ENCODE results near the gene BCAS3. TPM values are rescaled to one million over a fixed set of nuclear protein-coding genes. Genes with fewer than 3 reads are reported as not detected.

The BCAS3 gene
- polyA plus RNA-seq, 1 experiment, result 17.5 TPM

DNA sequence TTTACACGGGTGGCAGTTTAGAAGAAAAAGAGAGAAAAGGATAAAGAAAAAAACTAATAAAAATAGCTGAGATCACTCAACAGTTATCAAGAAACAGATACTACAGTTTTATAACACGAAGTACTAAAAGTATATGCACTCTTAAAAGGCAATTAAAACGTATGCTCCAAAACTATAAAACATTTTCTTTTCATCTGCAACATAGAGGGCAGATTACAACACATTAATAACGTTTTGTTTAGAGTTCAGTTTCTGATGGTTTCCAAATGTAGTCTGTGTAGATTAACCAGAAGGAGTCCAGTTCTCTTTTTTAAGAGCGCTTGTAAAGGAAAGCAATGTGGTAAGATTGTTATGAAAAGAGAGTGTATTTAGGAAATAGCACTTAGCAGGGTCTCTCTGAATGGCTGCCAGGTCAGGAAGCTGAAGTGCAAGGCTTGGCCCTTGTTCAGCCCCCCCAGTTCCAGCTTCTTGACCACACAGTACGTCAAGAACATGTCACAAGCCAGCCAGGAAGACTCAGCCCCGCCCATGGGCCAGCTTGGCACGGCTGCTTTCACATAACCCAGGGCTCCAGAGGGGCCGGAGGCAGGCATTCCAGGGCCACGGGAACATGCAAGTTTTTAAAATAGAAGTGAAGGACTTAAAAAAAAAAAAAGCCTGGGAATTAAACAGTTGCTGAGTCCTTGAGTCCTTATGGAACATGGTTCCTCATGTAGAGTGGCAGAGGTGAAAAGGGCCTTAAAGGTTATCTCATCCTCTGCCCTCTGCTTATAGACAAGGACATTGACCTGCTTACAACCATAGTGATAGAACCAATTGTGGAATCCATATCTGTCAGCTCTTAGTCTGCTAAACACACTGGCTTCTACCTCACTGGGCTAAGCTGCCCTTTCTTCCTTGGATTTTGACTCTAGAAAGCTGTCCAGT lies 574.6 kb downstream of the BCAS3 start:
- TF ChIP-seq, protein P1, sequence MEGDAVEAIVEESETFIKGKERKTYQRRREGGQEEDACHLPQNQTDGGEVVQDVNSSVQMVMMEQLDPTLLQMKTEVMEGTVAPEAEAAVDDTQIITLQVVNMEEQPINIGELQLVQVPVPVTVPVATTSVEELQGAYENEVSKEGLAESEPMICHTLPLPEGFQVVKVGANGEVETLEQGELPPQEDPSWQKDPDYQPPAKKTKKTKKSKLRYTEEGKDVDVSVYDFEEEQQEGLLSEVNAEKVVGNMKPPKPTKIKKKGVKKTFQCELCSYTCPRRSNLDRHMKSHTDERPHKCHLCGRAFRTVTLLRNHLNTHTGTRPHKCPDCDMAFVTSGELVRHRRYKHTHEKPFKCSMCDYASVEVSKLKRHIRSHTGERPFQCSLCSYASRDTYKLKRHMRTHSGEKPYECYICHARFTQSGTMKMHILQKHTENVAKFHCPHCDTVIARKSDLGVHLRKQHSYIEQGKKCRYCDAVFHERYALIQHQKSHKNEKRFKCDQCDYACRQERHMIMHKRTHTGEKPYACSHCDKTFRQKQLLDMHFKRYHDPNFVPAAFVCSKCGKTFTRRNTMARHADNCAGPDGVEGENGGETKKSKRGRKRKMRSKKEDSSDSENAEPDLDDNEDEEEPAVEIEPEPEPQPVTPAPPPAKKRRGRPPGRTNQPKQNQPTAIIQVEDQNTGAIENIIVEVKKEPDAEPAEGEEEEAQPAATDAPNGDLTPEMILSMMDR (IDR thresholded peaks at IDR 0.05; ENCODE audit: low read depth, low read length), result no peak
- CTCF ChIA-PET, result interaction anchor here (0.5 to 0.6 kb wide), 2 partner anchors 105 to 151 kb away, joined by 3 to 4 read pairs; no protein-coding TSS in a partner anchor
- H3K27me3 ChIP-seq (ENCODE audit: control insufficient read depth, insufficient read depth, low read length), result no peaks in the 10 kb centered on the region
- POLR2A ChIA-PET, result interaction anchor here (0.6 to 2.2 kb wide), 18 partner anchors 9 to 609 kb away, joined by 3 to 16 read pairs (median 5); partner anchors contain the start of gene TBX2
- H3K4me3 ChIP-seq (ENCODE audit: low read depth, low read length), result no peak overlapping the region
- no peaks in the 10 kb centered on the region for H3K9me3 ChIP-seq (ENCODE audit: control insufficient read depth, insufficient read depth, low read length)
- DNase-seq (ENCODE audit: low read depth, low spot score), result peak; percentile 99
- peak overlapping the region; percentile 95 for H3K27ac ChIP-seq (ENCODE audit: low read depth, low read length)

- DNase-seq (ENCODE audit: low read depth, low spot score), result no peak
- H3K4me3 ChIP-seq (ENCODE audit: low read depth, low read length), result no peak overlapping the region
- H3K9me3 ChIP-seq (ENCODE audit: control insufficient read depth, insufficient read depth, low read length), result no peaks in the 10 kb centered on the region
- no peaks in the 10 kb centered on the region for H3K27me3 ChIP-seq (ENCODE audit: control insufficient read depth, insufficient read depth, low read length)
- no peak overlapping the region for H3K27ac ChIP-seq (ENCODE audit: low read depth, low read length)
- ChIA-PET POLR2A (interaction anchor here (0.7 to 0.9 kb wide), 2 partner anchors 144 to 391 kb away, joined by 3 to 5 read pairs; no protein-coding TSS in a partner anchor), CTCF (interaction anchor here (1.0 kb wide), 1 partner anchor 33 kb away, joined by 3 read pairs; no protein-coding TSS in a partner anchor)
- TF ChIP-seq, protein P1 (IDR thresholded peaks at IDR 0.05; ENCODE audit: low read depth, low read length), result no peak
Measured at GRCh38 chr17:61253362-61253761, 575.7 kb downstream of the BCAS3 start.

- ChIA-PET CTCF (interaction anchor here (1.0 kb wide), 1 partner anchor 32 kb away, joined by 3 read pairs; no protein-coding TSS in a partner anchor), POLR2A (no interaction called here)
- Histone ChIP-seq H3K27me3 (ENCODE audit: control insufficient read depth, insufficient read depth, low read length) (no peaks in the 10 kb centered on the region), H3K4me3 (ENCODE audit: low read depth, low read length) (no peak overlapping the region), H3K27ac (ENCODE audit: low read depth, low read length) (no peak overlapping the region), H3K9me3 (ENCODE audit: control insufficient read depth, insufficient read depth, low read length) (no peaks in the 10 kb centered on the region)
- TF ChIP-seq, protein P1 (IDR thresholded peaks at IDR 0.05; ENCODE audit: low read depth, low read length), result no peak
- DNase-seq (ENCODE audit: low read depth, low spot score), result no peak
Measured at GRCh38 chr17:61253937-61254574, 576.4 kb downstream of the BCAS3 start.

DNA sequence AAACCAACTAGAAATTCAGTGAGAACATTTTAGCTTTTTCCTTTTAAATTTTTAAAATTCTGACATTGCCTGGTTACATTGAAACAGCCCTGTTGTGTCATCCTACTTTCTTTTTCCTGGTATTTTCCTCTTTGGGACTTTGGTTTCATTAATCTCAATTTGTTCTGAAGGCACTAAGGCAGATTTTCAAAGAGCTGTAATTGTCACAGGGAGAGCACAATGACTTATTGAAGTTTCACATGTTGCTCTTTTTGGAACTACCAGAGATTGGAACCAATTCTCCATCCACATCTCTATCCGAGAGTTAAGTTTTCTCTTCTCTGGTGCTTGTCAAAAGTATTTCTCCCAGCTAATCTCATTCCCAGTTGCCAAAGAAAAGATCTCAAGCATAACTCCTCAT lies 577.3 kb downstream of the BCAS3 start:
- TF ChIP-seq, protein P1 (IDR thresholded peaks at IDR 0.05; ENCODE audit: low read depth, low read length), result no peak
- Histone ChIP-seq H3K9me3 (ENCODE audit: control insufficient read depth, insufficient read depth, low read length) (no peaks in the 10 kb centered on the region), H3K4me3 (ENCODE audit: low read depth, low read length) (no peak overlapping the region), H3K27ac (ENCODE audit: low read depth, low read length) (no peak overlapping the region), H3K27me3 (ENCODE audit: control insufficient read depth, insufficient read depth, low read length) (no peaks in the 10 kb centered on the region)
- POLR2A ChIA-PET, result no interaction called here
- no peak for DNase-seq (ENCODE audit: low read depth, low spot score)
- CTCF ChIA-PET, result interaction anchor here (1.1 kb wide), 1 partner anchor 283 kb away, joined by 3 read pairs; no protein-coding TSS in a partner anchor
